NT2/D1 (cell line): ENCODE data around the gene GPR149.

ENCODE experiments used
- SUZ12 ChIP-seq: IDR thresholded peaks from 2 replicates; pipeline ENCODE4 v1.6.1; 2011; ENCODE audit not compliant: insufficient read length, insufficient read depth; ENCODE audit errors: extremely low read depth
- YY1 ChIP-seq: IDR thresholded peaks from 2 replicates; pipeline ENCODE4 v1.6.1; 2011; ENCODE audit not compliant: insufficient read length, insufficient read depth
- ZNF274 ChIP-seq: IDR thresholded peaks from 2 replicates; pipeline ENCODE4 v1.6.1; 2011; ENCODE audit warnings: mild to moderate bottlenecking, low read depth, low read length

DNA sequence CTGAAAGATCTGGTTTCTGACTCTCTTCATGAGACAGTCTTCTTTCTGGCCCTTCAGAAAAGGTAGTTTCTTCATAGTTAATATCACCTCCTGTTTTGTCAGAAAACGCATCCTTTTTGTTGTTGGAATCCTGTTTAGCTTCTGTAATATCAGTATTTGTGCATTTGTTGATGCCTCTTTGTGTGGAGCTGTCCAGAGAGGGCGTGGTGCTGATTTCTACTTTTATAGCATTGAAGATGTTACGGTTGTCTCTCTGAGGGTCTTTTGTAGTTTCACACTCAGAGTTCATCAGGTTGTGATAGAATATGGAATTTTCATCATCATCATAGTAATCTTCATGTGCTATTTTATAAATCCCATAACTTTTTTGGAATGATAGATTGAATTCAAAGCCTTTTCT lies 8.9 kb downstream of the GPR149 start:
- TF ChIP-seq YY1 (no peak), ZNF274 (no peak), SUZ12 (no peak)
